Adrenal gland (tissue), 12 donors: ENCODE data around the gene SFMBT1. TPM values are rescaled to one million over a fixed set of nuclear protein-coding genes. Genes with fewer than 3 reads are reported as not detected.

Source experiments
- DNase-seq, 7 donors: peaks; one replicate each; pipeline ENCODE4 v3.0.0-alpha.2; 2019 to 2020
- H3K27ac ChIP-seq, 5 donors: fragments of 200-600 bp; sonication (generic) in 4 of 5; 1 replicate in 3 of 5; 2 replicates in 2 of 5; pipeline versions ENCODE4 v1.5.1 to v1.8.0; 2016 to 2020; ENCODE audit warnings: mild to moderate bottlenecking in 1 of 5
- H3K27me3 ChIP-seq: fragments of 200-600 bp; 2 replicates; pipeline ENCODE4 v1.8.0; 2021
- H3K36me3 ChIP-seq, 2 donors: fragments of 200-600 bp; replicated peaks in 1 of 2; 1 replicate in 1 of 2; 2 replicates in 1 of 2; pipeline versions ENCODE4 v1.5.1 to v1.8.0; 2018 to 2022
- H3K4me1 ChIP-seq, 2 donors: fragments of 200-600 bp; replicated peaks in 1 of 2; 1 replicate in 1 of 2; 2 replicates in 1 of 2; pipeline versions ENCODE4 v1.5.1 to v1.8.0; 2018 to 2021
- H3K4me3 ChIP-seq, 4 donors: fragments of 200-600 bp; sonication (generic) in 3 of 4; one replicate each; pipeline ENCODE4 v1.5.1; 2016 to 2018
- H3K9me3 ChIP-seq, 3 donors: fragments of 200-600 bp; sonication (generic) in 1 of 3; replicated peaks in 1 of 3; 1 replicate in 2 of 3; 2 replicates in 1 of 3; pipeline versions ENCODE4 v1.5.1 to v1.8.0; 2016 to 2021
- POLR2A ChIP-seq, 2 donors: fragments of 450-650 bp; IDR thresholded peaks; one replicate each; pipeline ENCODE4 v1.6.1; 2017; ENCODE audit warnings: antibody characterized with exemption in 2 of 2, mild to moderate bottlenecking in 2 of 2, moderate library complexity in 1 of 2
- WGBS, 4 donors: extraction: QIAGEN DNeasy Blood & Tissue Kit in 2 of 4; methylation state at CpG; one replicate each; pipeline versions ENCODE4 v1.1.5 to v1.1.7; 2013 to 2017; 5-methylcytosine and 5-hydroxymethylcytosine counted together
- intact Hi-C, 2 donors: fragments of 100-400 bp; cut with DNase I; formaldehyde crosslinking; loops; one replicate each; pipeline versions ENCODE4 v1.14.1 to v1.15.0; 2022 to 2023
- polyA plus RNA-seq, 3 donors: library from polyadenylated mRNA; stranded (reverse); fragments of 200-250 nt in 2 of 3; fragments of 350-450 nt in 1 of 3; fragmentation: Illumina TruSeq in 1 of 3; extraction: RNeasy Lipid Tissue Mini Kit (QIAGEN cat#74804) in 1 of 3; gene quantifications; one replicate each; pipeline ENCODE4 v1.2.3, GENCODE V29; 2013 to 2014
- total RNA-seq, 9 donors: library from RNA; depleted of rRNA in 4 of 9; stranded (reverse); fragments of >200 nt in 4 of 9; fragments of 120-200 nt in 1 of 9; fragmentation: NEBNext Ultra II Directional in 1 of 9; extraction: Animal tissue kit (Norgen Biotek cat#: 25700) in 1 of 9; gene quantifications; one replicate each; pipeline versions ENCODE4 v1.1.0 to v1.2.4, GENCODE V29; 2013 to 2023
- TF ChIP-seq, protein P1 (sequence below), 6 experiments: fragments of 450-650 bp in 4 of 6; fragments of 200-600 bp in 2 of 6; sonication (generic) in 1 of 6; IDR thresholded peaks; 1 replicate in 5 of 6; 2 replicates in 1 of 6; pipeline versions ENCODE4 v1.5.1 to v1.8.0; 2016 to 2021; ENCODE audit warnings: antibody characterized with exemption in 6 of 6, mild to moderate bottlenecking in 2 of 6, moderate library complexity in 1 of 6
- donor health status: healthy with polysubstance abuse.
- donor health status: Bipolar disorder and iron deficiency.
- donor health status: DM: yes; HTN: yes; CAD: no.
- donor health status: DM: no; HTN: no; CAD: no.
- donor health status: DM: no; HTN: no; CAD: no.
- donor health status: DM: yes; HTN: yes; CAD: no.

Gene SFMBT1
- total and polyA plus RNA-seq, 12 donors = 2.1 to 14.8 (median 8.3) TPM

DNA sequence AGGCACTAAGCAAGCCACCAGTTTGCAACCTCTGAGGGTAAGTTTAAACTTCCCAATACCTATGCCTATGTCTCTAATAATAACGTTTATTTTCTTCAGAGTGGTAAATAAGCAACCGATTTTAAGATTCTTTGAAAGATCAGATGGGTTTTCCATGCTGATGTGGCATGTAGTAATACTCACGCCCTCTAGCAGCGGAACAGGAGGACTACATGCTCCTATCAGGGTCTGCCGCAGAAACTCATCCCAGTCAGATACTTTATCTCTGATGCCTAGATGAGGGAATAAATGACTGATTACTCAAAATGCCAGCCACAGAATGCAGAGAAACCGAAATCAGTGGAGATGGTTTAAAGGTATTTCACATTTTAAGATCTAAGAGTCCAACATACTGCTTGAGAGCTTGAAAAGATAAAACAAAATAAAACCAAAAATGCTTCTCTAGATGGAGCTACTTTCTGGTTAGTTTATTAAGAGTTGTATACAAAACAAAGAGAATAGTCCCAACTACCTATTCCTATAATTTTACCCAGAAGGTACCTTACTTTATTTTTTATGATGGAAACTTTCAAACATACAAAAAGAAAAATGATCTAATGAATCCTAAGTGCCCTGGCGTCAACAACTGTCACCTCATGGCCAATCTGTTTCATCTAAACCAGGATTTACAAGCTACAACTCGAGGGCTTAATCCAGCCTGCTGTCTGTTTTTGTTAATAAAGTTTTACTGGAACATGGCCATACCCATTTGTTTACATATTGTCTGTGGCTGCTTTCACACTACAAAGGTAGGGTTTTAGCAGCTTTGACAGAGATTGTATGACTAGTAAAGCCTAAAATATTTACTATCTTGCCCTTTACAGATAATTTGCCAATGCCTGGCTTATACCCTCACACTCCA lies 111.0 kb downstream of the SFMBT1 start:
- no peak for TF ChIP-seq POLR2A (IDR thresholded peaks at IDR 0.05)
- TF ChIP-seq, protein P1, sequence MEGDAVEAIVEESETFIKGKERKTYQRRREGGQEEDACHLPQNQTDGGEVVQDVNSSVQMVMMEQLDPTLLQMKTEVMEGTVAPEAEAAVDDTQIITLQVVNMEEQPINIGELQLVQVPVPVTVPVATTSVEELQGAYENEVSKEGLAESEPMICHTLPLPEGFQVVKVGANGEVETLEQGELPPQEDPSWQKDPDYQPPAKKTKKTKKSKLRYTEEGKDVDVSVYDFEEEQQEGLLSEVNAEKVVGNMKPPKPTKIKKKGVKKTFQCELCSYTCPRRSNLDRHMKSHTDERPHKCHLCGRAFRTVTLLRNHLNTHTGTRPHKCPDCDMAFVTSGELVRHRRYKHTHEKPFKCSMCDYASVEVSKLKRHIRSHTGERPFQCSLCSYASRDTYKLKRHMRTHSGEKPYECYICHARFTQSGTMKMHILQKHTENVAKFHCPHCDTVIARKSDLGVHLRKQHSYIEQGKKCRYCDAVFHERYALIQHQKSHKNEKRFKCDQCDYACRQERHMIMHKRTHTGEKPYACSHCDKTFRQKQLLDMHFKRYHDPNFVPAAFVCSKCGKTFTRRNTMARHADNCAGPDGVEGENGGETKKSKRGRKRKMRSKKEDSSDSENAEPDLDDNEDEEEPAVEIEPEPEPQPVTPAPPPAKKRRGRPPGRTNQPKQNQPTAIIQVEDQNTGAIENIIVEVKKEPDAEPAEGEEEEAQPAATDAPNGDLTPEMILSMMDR (IDR thresholded peaks at IDR 0.05) = peak; percentile 65 to 80 (median 75)
- H3K27me3 ChIP-seq = no peaks in the 10 kb centered on the region
- peaks cover 0 to 8% of the 10 kb centered on the region in 2 donors for H3K36me3 ChIP-seq
- H3K27ac ChIP-seq = no peak overlapping the region
- H3K4me1 ChIP-seq = peaks cover 0 to 7% of the 10 kb centered on the region in 2 donors
- intact Hi-C loops = loop anchor here (5.0 to 10.0 kb wide), 3 partner anchors 80 to 140 kb away; no protein-coding TSS in a partner anchor
- no peaks in the 10 kb centered on the region for H3K9me3 ChIP-seq
- 13% methylated on average over 8 of the region's 8 CpGs for WGBS, 4 donors
- H3K4me3 ChIP-seq = no peak overlapping the region
- DNase-seq = peak; percentile 31 to 80 (median 60)

DNA sequence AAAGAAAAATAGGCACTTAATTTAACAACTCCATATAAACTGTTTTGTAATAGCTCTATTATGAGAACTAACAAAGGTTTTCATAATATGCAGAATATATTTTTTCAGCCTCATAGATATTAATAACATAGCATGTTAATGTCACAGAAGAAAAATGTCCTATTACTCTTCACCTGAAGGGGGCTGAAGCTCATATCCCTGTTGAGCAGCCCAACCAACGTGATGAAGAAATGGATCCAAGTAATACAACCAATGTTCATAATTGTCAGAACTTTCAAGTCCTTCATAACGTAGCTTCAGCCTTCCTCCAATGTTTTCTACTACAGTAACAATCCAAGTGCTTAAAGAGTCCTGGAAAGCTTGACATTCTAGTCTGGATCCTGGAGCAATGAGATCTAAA lies 114.0 kb downstream of the SFMBT1 start:
- Histone ChIP-seq H3K27ac (no peak overlapping the region), H3K4me3 (no peak overlapping the region), H3K9me3 (no peaks in the 10 kb centered on the region), H3K4me1 (peaks cover 0 to 7% of the 10 kb centered on the region in 2 donors), H3K36me3 (peaks cover 0 to 9% of the 10 kb centered on the region in 2 donors), H3K27me3 (no peaks in the 10 kb centered on the region)
- TF ChIP-seq, protein P1 (IDR thresholded peaks at IDR 0.05) = no peak
- TF ChIP-seq POLR2A (IDR thresholded peaks at IDR 0.05) = no peak
- DNase-seq = no peak
- 87 to 91% (median 88%) methylated on average over 2 of the region's 2 CpGs for WGBS, 4 donors
- intact Hi-C loops = loop anchor here (5.0 to 10.0 kb wide), 3 partner anchors 77 to 143 kb away; no protein-coding TSS in a partner anchor

DNA sequence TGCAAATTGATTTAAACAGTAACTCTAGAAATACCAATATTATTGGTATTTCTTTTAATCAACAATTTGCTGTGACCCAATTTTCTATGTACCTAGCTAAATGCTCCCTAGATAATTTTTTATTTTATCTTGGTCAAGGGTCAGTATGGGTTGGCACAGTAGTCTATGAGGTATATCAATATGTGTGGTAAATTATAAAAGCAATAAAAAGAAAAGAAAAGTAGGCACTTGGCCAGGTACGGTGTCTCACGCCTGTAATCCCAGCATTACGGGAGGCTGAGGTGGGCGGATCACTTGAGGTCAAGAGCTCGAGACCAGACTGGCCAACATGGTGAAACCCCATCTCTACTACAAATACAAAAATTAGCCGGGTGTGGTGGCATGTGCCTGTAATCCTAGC lies 114.5 kb downstream of the SFMBT1 start:
- TF ChIP-seq, protein P1 (IDR thresholded peaks at IDR 0.05) = no peak
- TF ChIP-seq POLR2A (IDR thresholded peaks at IDR 0.05) = no peak
- intact Hi-C loops = loop anchor here (5.0 to 10.0 kb wide), 3 partner anchors 77 to 143 kb away; no protein-coding TSS in a partner anchor
- Histone ChIP-seq H3K36me3 (peaks cover 0 to 9% of the 10 kb centered on the region in 2 donors), H3K4me3 (no peak overlapping the region), H3K27me3 (no peaks in the 10 kb centered on the region), H3K27ac (no peak overlapping the region), H3K9me3 (no peaks in the 10 kb centered on the region), H3K4me1 (peaks cover 0 to 7% of the 10 kb centered on the region in 2 donors)
- 85 to 91% (median 88%) methylated on average over 6 of the region's 6 CpGs for WGBS, 4 donors
- DNase-seq = no peak

DNA sequence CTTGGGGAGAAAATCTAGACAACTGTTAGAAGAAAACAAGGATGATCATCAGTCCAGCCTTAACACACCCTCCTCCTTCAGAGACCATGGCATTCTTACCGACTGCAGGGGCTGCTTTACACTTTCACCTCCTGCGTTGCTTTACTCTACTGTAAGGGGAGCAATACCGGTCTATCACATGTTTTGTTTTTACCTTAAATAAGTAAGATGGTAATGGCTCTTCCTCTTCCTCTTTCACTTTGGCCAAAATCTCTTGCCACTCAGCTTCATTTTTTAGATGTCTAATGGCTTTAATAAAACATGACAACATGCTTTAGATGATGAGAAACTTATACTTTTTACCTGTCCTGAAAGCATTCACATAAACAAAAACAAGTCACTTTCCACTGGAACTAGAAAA lies 115.1 kb downstream of the SFMBT1 start:
- TF ChIP-seq, protein P1 (IDR thresholded peaks at IDR 0.05) = no peak
- no peak for TF ChIP-seq POLR2A (IDR thresholded peaks at IDR 0.05)
- intact Hi-C loops = loop anchor here (5.0 to 10.0 kb wide), 3 partner anchors 76 to 144 kb away; no protein-coding TSS in a partner anchor
- WGBS, 4 donors = 83 to 94% (median 90%) methylated on average over 3 of the region's 3 CpGs
- Histone ChIP-seq H3K27me3 (no peaks in the 10 kb centered on the region), H3K4me3 (no peak overlapping the region), H3K9me3 (no peaks in the 10 kb centered on the region), H3K36me3 (peaks cover 0 to 9% of the 10 kb centered on the region in 2 donors), H3K27ac (no peak overlapping the region), H3K4me1 (peaks cover 0 to 7% of the 10 kb centered on the region in 2 donors)
- DNase-seq = no peak
